ENCODE measurements around the gene TMCC2.
"Not testable (repeated sequence)": the region's sequence is repeated elsewhere in the genome, so short reads cannot be mapped to it uniquely, and the experiment has no call there.

Gene TMCC2

GRCh38 chr1:205276689-205277065 lies 48.9 kb downstream of the TMCC2 start:
- H3K4me3 ChIP-seq (ENCODE audit: low read length): no peak overlapping the region
- H3K36me3 ChIP-seq (ENCODE audit: control insufficient read depth, low read depth, low read length): no peaks in the 10 kb centered on the region
- peaks cover 10% of the 10 kb centered on the region for H3K4me1 ChIP-seq (ENCODE audit: control insufficient read depth, low read depth, low read length)
- no peak overlapping the region for H3K27ac ChIP-seq (ENCODE audit: low read length)
- H3K9me3 ChIP-seq (ENCODE audit: control insufficient read depth, low read depth, low read length): no peaks in the 10 kb centered on the region
- H3K9ac ChIP-seq (ENCODE audit: low read length): no peak overlapping the region
- no peaks in the 10 kb centered on the region for H3K27me3 ChIP-seq (ENCODE audit: control insufficient read depth, insufficient read depth, low read length)

- H3K4me1 ChIP-seq (ENCODE audit: control insufficient read depth, low read depth, low read length): peaks cover 14% of the 10 kb centered on the region
- H3K36me3 ChIP-seq (ENCODE audit: control insufficient read depth, low read depth, low read length): no peaks in the 10 kb centered on the region
- H3K27me3 ChIP-seq (ENCODE audit: control insufficient read depth, insufficient read depth, low read length): no peaks in the 10 kb centered on the region
- no peak overlapping the region for H3K9ac ChIP-seq (ENCODE audit: low read length)
- no peak overlapping the region for H3K4me3 ChIP-seq (ENCODE audit: low read length)
- H3K27ac ChIP-seq (ENCODE audit: low read length): no peak overlapping the region
- H3K9me3 ChIP-seq (ENCODE audit: control insufficient read depth, low read depth, low read length): no peaks in the 10 kb centered on the region
Measured at GRCh38 chr1:205279986-205280385, 52.2 kb downstream of the TMCC2 start.

DNA sequence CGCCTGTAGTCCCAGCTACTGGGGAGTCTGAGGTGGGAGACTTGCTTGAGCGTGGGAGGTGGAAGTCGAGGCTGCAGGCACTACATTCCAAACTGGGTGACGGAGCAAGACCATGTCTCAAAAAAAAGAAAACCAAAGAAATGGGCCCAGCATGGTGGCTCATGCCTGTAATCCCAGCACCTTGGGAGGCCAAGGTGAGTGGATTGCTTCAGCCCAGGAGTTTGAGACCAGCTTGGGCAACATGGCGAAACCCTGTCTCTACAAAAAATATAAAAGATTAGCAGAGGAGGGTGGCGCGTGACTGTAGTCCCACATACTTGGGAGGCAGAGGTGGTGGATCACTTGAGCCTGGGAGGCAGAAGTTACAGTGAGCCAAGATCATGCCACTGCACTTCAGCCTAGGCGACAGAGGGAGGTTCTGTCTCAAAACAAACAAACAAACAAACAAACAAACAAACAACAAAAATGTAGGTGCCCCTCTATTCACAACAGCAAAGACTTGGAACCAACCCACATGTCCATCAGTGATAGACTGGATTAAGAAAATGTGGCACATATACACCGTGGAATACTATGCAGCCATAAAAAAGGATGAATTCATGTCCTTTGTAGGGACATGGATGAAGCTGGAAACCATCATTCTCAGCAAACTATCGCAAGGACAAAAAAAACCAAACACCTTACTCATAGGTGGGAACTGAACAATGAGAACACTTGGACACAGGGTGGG lies 53.1 kb downstream of the TMCC2 start:
- H3K27me3 ChIP-seq (ENCODE audit: control insufficient read depth, insufficient read depth, low read length); H3K27ac ChIP-seq (ENCODE audit: low read length); H3K4me3 ChIP-seq (ENCODE audit: low read length); H3K36me3 ChIP-seq (ENCODE audit: control insufficient read depth, low read depth, low read length); H3K9me3 ChIP-seq (ENCODE audit: control insufficient read depth, low read depth, low read length); H3K9ac ChIP-seq (ENCODE audit: low read length): not testable (repeated sequence)
- H3K4me1 ChIP-seq (ENCODE audit: control insufficient read depth, low read depth, low read length): peaks cover 22% of the 10 kb centered on the region

DNA sequence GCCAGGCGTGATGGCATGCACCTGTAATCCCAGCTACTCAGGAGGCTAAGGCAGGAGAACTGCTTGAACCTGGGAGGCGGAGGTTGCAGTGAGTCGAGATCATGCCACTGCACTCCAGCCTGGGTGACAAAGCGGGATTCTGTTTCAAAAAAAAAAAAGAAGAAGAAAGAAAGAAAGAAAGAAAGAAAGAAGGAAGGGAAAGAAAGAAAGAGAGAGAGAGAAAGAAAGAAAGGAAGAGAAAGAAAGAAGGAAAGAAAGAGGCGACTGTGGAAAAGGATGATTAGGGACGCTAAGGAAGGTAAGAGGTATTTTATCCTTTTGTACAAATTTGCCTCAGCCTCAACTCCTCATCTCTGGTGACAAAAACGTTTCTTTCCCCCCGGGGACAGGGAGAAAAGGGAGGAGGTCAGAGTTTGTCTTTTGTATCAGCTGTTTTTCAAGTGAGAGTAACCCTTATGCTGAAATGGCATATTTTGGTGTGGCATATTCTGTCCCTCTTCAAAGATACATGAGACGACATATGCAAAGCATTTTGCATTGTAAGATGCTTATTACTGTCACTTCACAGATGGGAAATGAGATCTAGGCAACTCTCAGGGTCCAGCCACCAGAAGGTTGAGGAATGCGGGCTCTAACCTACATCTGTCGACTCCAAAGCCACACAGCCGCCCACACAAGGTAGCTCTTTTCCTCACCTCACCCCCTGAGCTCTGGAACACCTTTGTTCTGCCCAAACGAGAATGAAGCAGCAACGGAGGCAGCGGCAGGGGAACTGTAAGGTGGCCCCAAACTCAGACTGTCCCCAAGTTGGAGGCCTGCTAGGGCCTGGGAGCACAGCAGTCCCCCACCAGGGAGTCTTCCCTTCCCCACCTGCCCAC lies 55.8 kb downstream of the TMCC2 start:
- H3K4me3 ChIP-seq (ENCODE audit: low read length): no peak overlapping the region
- H3K9me3 ChIP-seq (ENCODE audit: control insufficient read depth, low read depth, low read length): no peaks in the 10 kb centered on the region
- H3K27me3 ChIP-seq (ENCODE audit: control insufficient read depth, insufficient read depth, low read length): no peaks in the 10 kb centered on the region
- no peak overlapping the region for H3K27ac ChIP-seq (ENCODE audit: low read length)
- no peak overlapping the region for H3K9ac ChIP-seq (ENCODE audit: low read length)
- H3K4me1 ChIP-seq (ENCODE audit: control insufficient read depth, low read depth, low read length): peaks cover 46% of the 10 kb centered on the region
- no peaks in the 10 kb centered on the region for H3K36me3 ChIP-seq (ENCODE audit: control insufficient read depth, low read depth, low read length)

DNA sequence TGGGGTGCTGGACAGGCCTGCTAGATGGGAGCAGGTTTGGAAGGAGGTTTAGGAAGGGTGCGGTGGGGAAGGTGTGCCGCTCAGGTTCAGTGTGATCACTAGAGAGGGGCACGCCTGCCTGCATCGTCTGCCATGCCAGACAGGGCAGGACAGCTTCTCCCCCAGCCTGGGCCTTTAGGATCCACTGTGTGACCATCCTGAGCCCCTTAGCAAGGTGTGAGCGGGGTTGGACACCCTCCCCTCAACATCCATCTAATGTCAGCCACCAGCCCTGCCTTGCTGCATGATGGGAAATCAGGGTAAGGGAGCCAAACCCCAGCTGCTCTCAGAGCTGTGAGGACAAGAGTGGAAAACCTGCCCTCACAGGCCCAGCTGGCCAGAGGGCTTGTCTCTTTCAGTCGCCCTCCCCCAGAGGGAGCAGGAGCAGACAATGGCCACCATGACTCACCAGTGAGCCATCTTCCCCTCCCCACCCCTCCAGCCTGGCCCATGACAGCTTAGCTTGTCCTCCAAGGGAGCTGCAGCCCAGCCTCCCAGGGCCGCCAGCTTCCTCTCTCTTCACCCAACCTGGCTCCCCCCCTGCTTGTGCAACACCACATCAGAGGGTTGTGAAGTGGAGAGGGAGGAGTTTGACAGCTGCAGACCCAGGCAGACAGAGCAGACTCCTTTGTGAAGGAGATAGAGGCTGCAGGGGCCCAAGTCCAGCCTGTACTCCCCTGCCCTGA lies 56.8 kb downstream of the TMCC2 start:
- H3K9me3 ChIP-seq (ENCODE audit: control insufficient read depth, low read depth, low read length): no peaks in the 10 kb centered on the region
- H3K36me3 ChIP-seq (ENCODE audit: control insufficient read depth, low read depth, low read length): no peaks in the 10 kb centered on the region
- H3K9ac ChIP-seq (ENCODE audit: low read length): peak overlapping the region; percentile 8
- no peak overlapping the region for H3K27ac ChIP-seq (ENCODE audit: low read length)
- H3K4me3 ChIP-seq (ENCODE audit: low read length): no peak overlapping the region
- no peaks in the 10 kb centered on the region for H3K27me3 ChIP-seq (ENCODE audit: control insufficient read depth, insufficient read depth, low read length)
- peaks cover 46% of the 10 kb centered on the region for H3K4me1 ChIP-seq (ENCODE audit: control insufficient read depth, low read depth, low read length)

GRCh38 chr1:205285381-205286101 lies 57.8 kb downstream of the TMCC2 start:
- Histone ChIP-seq H3K27ac (ENCODE audit: low read length) (no peak overlapping the region), H3K9ac (ENCODE audit: low read length) (no peak overlapping the region), H3K27me3 (ENCODE audit: control insufficient read depth, insufficient read depth, low read length) (no peaks in the 10 kb centered on the region), H3K36me3 (ENCODE audit: control insufficient read depth, low read depth, low read length) (no peaks in the 10 kb centered on the region), H3K4me1 (ENCODE audit: control insufficient read depth, low read depth, low read length) (peaks cover 46% of the 10 kb centered on the region), H3K4me3 (ENCODE audit: low read length) (no peak overlapping the region), H3K9me3 (ENCODE audit: control insufficient read depth, low read depth, low read length) (no peaks in the 10 kb centered on the region)

DNA sequence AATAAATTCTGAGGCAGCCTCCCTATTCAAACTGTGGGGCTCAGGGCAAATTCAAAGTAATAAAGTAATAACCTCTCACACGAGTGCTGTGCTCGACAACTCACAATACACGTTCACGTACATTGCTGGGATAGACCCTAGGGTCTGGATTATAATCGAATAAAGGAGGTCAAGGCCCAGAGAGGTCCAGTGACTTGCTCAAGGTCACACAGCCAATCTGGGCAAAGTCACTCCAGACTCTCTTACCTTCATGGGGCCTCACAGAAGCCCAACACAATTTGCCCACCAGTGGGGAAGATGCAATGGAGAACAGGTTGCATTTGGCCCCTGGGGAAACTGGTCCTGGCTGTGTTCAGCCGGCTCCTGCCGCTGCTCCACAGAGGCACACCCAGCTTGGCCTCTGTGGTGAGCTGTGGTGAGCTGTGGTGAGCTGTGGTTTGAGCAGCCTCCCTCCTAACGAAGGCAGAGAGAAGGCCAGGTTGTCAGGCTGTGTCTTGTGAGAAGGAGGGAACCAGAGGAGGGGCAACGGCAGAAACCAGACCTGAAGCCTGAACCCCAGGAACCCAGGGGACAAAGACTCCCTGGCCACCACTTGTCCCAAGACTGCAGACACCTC lies 58.7 kb downstream of the TMCC2 start:
- H3K36me3 ChIP-seq (ENCODE audit: control insufficient read depth, low read depth, low read length): no peaks in the 10 kb centered on the region
- no peaks in the 10 kb centered on the region for H3K27me3 ChIP-seq (ENCODE audit: control insufficient read depth, insufficient read depth, low read length)
- H3K27ac ChIP-seq (ENCODE audit: low read length): no peak overlapping the region
- no peak overlapping the region for H3K9ac ChIP-seq (ENCODE audit: low read length)
- H3K4me1 ChIP-seq (ENCODE audit: control insufficient read depth, low read depth, low read length): peaks cover 46% of the 10 kb centered on the region
- H3K9me3 ChIP-seq (ENCODE audit: control insufficient read depth, low read depth, low read length): no peaks in the 10 kb centered on the region
- no peak overlapping the region for H3K4me3 ChIP-seq (ENCODE audit: low read length)

- Histone ChIP-seq H3K27me3 (ENCODE audit: control insufficient read depth, insufficient read depth, low read length) (no peaks in the 10 kb centered on the region), H3K4me3 (ENCODE audit: low read length) (no peak overlapping the region), H3K4me1 (ENCODE audit: control insufficient read depth, low read depth, low read length) (peaks cover 46% of the 10 kb centered on the region), H3K27ac (ENCODE audit: low read length) (no peak overlapping the region), H3K9ac (ENCODE audit: low read length) (no peak overlapping the region), H3K36me3 (ENCODE audit: control insufficient read depth, low read depth, low read length) (no peaks in the 10 kb centered on the region), H3K9me3 (ENCODE audit: control insufficient read depth, low read depth, low read length) (no peaks in the 10 kb centered on the region)
Measured at GRCh38 chr1:205287076-205287475, 59.3 kb downstream of the TMCC2 start.

GRCh38 chr1:205287767-205288559 lies 60.2 kb downstream of the TMCC2 start:
- H3K27me3 ChIP-seq (ENCODE audit: control insufficient read depth, insufficient read depth, low read length): no peaks in the 10 kb centered on the region
- no peak overlapping the region for H3K9ac ChIP-seq (ENCODE audit: low read length)
- no peak overlapping the region for H3K27ac ChIP-seq (ENCODE audit: low read length)
- peaks cover 46% of the 10 kb centered on the region for H3K4me1 ChIP-seq (ENCODE audit: control insufficient read depth, low read depth, low read length)
- H3K9me3 ChIP-seq (ENCODE audit: control insufficient read depth, low read depth, low read length): no peaks in the 10 kb centered on the region
- no peak overlapping the region for H3K4me3 ChIP-seq (ENCODE audit: low read length)
- H3K36me3 ChIP-seq (ENCODE audit: control insufficient read depth, low read depth, low read length): no peaks in the 10 kb centered on the region

- peaks cover 45% of the 10 kb centered on the region for H3K4me1 ChIP-seq (ENCODE audit: control insufficient read depth, low read depth, low read length)
- no peak overlapping the region for H3K9ac ChIP-seq (ENCODE audit: low read length)
- H3K36me3 ChIP-seq (ENCODE audit: control insufficient read depth, low read depth, low read length): no peaks in the 10 kb centered on the region
- no peak overlapping the region for H3K4me3 ChIP-seq (ENCODE audit: low read length)
- no peaks in the 10 kb centered on the region for H3K9me3 ChIP-seq (ENCODE audit: control insufficient read depth, low read depth, low read length)
- no peak overlapping the region for H3K27ac ChIP-seq (ENCODE audit: low read length)
- H3K27me3 ChIP-seq (ENCODE audit: control insufficient read depth, insufficient read depth, low read length): no peaks in the 10 kb centered on the region
Measured at GRCh38 chr1:205291596-205291995, 63.9 kb downstream of the TMCC2 start.

All from iPS-18a (cell line).